C4-2B (cell line): Measurements from ENCODE around the gene THAP3.

ENCODE experiments used
- CTCF ChIP-seq: fragments of 450-650 bp; conservative IDR thresholded peaks from 2 replicates; pipeline ENCODE4 v1.5.1; 2017; ENCODE audit warnings: mild to moderate bottlenecking
- ZFX ChIP-seq: fragments of 450-650 bp; IDR thresholded peaks from 2 replicates; pipeline ENCODE4 v1.6.1; 2017

DNA sequence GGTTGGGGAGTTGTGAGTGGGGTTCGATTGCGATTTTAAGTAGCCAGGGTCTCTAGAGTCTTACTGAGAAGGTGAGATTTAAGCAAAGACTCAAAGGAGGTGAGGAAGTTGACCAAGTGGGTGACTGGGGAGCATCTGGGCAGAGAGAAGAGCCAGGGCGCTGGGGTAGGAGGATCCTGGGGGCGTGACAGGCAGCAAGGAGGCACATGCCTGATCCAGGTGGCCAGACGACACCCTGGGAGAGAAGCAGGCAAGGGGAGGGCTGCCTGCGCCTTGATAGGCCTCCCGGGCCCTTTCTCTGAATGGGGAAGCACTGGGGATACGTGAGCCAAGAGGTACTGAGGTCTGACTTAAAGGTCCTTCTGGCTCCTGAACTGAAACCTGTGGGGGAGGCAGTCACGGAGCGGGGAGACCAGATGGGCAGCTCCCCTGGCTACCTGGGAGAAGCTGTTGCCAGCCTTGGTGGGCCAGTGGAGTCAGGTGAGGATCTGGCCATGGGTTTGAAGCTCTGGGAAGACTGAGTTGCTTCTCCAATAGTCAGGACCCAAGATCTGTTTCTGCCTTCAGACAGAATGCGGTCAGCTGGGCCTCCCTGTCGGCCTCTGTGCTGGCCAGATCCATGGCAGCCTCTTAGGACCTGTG lies 39.5 kb upstream of the THAP3 start:
- TF ChIP-seq CTCF (no peak), ZFX (no peak)
